ENCODE measurements around the gene PARL. TPM values are rescaled to one million over a fixed set of nuclear protein-coding genes. Genes with fewer than 3 reads are reported as not detected.

Gene PARL
- total RNA-seq, 1 experiment from 2014 or later, result 45.2 TPM

GRCh38 chr3:183818041-183818620 lies 66.5 kb downstream of the PARL start:
- DNase-seq (ENCODE audit: low spot score), result no peak

- DNase-seq (ENCODE audit: low spot score), result no peak
Measured at GRCh38 chr3:183817639-183818038, 67.0 kb downstream of the PARL start.

GRCh38 chr3:183816681-183817510 lies 67.8 kb downstream of the PARL start:
- no peak for DNase-seq (ENCODE audit: low spot score)

- no peak for DNase-seq (ENCODE audit: low spot score)
Measured at GRCh38 chr3:183815951-183816475, 68.7 kb downstream of the PARL start.

GRCh38 chr3:183815563-183815940 lies 69.1 kb downstream of the PARL start:
- no peak for DNase-seq (ENCODE audit: low spot score)

- no peak for DNase-seq (ENCODE audit: low spot score)
Measured at GRCh38 chr3:183814240-183814639, 70.4 kb downstream of the PARL start.

GRCh38 chr3:183812761-183813445 lies 71.8 kb downstream of the PARL start:
- no peak for DNase-seq (ENCODE audit: low spot score)

- no peak for DNase-seq (ENCODE audit: low spot score)
Measured at GRCh38 chr3:183811638-183812037, 73.0 kb downstream of the PARL start.

- DNase-seq (ENCODE audit: low spot score), result no peak
Measured at GRCh38 chr3:183810643-183811594, 73.8 kb downstream of the PARL start.

GRCh38 chr3:183809270-183809669 lies 75.4 kb downstream of the PARL start:
- no peak for DNase-seq (ENCODE audit: low spot score)

GRCh38 chr3:183808355-183808754 lies 76.3 kb downstream of the PARL start:
- DNase-seq (ENCODE audit: low spot score), result no peak

- DNase-seq (ENCODE audit: low spot score), result no peak
Measured at GRCh38 chr3:183807881-183808280, 76.8 kb downstream of the PARL start.

- DNase-seq (ENCODE audit: low spot score), result no peak
Measured at GRCh38 chr3:183807209-183807728, 77.4 kb downstream of the PARL start.

- DNase-seq (ENCODE audit: low spot score), result no peak
Measured at GRCh38 chr3:183802989-183803388, 81.7 kb downstream of the PARL start.

- DNase-seq (ENCODE audit: low spot score), result no peak
Measured at GRCh38 chr3:183801601-183802000, 83.1 kb downstream of the PARL start.

GRCh38 chr3:183800243-183800863 lies 84.3 kb downstream of the PARL start:
- DNase-seq (ENCODE audit: low spot score), result no peak

- DNase-seq (ENCODE audit: low spot score), result no peak
Measured at GRCh38 chr3:183799461-183799860, 85.2 kb downstream of the PARL start.

GRCh38 chr3:183797996-183798395 lies 86.7 kb downstream of the PARL start:
- no peak for DNase-seq (ENCODE audit: low spot score)

- DNase-seq (ENCODE audit: low spot score), result no peak
Measured at GRCh38 chr3:183796372-183796771, 88.3 kb downstream of the PARL start.

- no peak for DNase-seq (ENCODE audit: low spot score)
Measured at GRCh38 chr3:183794452-183794851, 90.2 kb downstream of the PARL start.

- no peak for DNase-seq (ENCODE audit: low spot score)
Measured at GRCh38 chr3:183792976-183793375, 91.7 kb downstream of the PARL start.

All from HT-29 (cell line).